Skin epidermis (tissue), 12 donors: Measurements from ENCODE around the gene SPTBN1.

ENCODE experiments used
- H3K27ac ChIP-seq, 21 experiments: fragments of 200-600 bp; sonication (generic) in 11 of 21; one replicate each; pipeline ENCODE4 v1.5.0; 2020; ENCODE audit warnings: mild to moderate bottlenecking in 3 of 21, inconsistent platforms in 2 of 21, moderate library complexity in 2 of 21
- H3K4me3 ChIP-seq, 7 experiments: fragments of 200-600 bp; sonication (generic) in 2 of 7; one replicate each; pipeline ENCODE4 v1.5.0; 2020; ENCODE audit warnings: inconsistent platforms in 2 of 7, mild to moderate bottlenecking in 2 of 7, moderate library complexity in 1 of 7

The SPTBN1 gene

DNA sequence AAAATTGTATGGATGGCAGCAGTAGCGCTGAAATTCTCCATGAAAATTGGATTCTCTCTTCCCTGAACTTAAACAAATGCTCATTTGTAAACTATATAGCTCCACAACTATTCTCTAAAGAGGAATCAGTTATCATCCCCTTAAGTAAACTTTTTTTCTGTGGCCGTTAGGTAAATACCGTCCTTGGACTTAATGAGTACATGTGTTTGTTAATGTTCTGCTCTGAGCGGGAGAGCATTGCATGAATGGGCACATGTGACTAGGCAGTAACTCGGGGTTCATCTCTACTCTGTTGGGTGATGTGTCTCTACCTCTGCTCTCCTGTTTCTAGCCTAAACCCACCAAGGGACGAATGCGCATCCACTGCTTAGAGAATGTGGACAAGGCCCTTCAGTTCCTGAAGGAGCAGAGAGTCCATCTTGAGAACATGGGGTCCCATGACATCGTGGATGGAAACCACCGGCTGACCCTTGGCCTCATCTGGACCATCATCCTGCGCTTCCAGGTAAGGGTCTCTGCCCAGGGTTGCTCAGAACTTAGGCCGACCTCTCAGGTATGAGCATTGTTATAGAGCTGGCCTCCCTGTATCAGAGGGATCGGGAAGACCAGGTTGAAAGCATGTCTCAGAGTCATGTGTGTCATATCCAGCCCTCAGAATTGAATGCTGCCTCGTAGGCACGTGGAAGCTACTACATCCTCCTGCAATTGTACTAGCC, 155.9 kb downstream of the SPTBN1 start:
- Histone ChIP-seq H3K4me3 (no peak overlapping the region), H3K27ac (no peak overlapping the region)

DNA sequence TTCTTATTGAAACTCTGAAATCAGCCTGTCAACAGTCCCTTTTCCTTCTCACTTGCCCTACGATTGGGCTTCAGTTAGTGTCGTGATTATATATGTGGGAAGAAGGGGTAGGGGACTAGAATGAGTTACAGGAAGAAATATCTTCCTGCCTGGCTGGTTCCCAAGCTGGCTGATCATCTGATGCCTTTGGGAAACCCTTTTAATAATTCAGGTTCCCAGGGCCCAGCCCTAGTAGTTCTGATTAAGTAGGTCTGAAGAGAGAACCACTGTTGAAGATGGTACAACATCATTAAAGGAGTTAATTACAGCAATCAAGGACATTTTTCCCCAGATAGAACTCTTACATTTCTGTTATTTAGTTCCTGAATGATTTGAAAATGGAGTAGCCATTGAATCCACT, 157.3 kb downstream of the SPTBN1 start:
- H3K27ac ChIP-seq, result peak overlapping the region in 4 of 21 experiments; percentile 8 to 64 (median 21)
- no peak overlapping the region for H3K4me3 ChIP-seq

DNA sequence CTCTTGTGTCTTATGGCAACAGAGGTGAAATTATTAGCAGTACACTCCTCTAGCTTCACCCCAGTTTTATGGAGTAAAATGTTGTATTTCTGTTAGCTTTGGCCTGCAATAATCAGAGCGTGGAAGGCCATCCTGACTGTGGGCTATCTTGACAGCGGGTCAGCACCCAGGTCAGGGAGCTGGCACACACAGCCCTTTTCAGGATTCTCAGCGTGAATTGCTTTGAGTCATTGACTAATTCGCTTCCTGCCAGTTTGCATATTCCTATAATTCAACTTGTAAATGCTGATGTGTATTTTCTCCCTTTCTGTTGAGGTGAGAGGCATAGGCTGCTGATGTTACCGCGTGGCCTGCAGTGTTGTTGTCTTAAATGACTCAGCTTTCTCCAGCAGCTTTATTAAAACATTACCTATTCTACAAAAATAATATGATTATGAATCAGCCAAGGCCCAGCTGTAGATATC, 157.7 kb downstream of the SPTBN1 start:
- peak overlapping the region in 4 of 21 experiments; percentile 5 to 64 (median 14) for H3K27ac ChIP-seq

DNA sequence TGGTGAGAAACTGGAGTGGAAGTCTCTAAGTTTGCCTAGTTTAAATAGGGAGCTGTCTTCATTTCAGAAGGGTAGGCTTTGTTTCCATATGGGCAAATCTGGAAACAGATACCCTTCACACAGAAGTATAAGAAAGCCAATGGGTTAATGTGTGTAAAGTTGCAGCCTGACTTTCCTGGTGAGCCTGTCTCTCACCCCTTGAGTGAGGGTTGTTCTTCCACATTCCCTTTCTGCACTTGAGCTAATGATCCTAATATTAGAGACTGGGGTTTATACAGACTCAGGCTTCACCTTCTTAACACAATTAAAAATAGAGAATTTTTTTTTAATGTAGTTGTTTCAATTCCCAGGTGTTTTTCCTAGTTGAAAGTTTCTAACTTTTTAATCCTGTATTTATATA, 158.7 kb downstream of the SPTBN1 start:
- H3K4me3 ChIP-seq, result no peak overlapping the region
- peak overlapping the region in 2 of 21 experiments; percentile 8 to 45 for H3K27ac ChIP-seq

More for the DNA sequence above, 157.7 kb downstream of the SPTBN1 start:
- no peak overlapping the region for H3K4me3 ChIP-seq

DNA sequence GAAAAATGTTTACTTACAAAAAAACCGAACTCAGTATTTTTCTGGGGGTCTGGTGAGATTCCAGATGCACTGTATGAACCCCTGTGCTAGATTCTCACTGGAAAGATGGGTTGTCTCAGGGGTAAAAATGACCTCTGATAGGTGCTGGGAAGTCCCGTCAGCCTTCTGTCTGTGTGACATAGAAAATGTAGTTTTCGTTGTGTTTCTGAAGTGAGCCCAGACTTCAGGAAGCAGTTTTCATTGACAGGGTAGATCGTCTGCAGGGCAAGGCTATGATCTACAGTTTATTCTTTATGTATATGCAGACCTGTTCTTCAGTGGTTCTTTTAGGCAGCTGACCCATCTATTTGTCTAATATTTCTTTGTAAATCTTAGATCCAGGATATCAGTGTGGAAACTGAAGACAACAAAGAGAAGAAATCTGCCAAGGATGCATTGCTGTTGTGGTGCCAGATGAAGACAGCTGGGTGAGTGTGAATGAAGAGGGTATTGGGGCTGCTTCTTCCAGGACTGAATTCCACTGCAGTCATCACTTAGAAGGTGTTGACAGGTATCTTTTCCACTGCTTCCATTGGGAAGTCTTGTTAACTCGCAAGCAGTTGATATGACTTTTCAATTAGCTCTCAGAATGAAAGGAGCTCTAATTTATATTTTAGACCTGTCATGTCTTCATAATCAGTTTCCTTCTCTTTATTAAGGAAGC, 159.9 kb downstream of the SPTBN1 start:
- Histone ChIP-seq H3K27ac (no peak overlapping the region), H3K4me3 (no peak overlapping the region)

DNA sequence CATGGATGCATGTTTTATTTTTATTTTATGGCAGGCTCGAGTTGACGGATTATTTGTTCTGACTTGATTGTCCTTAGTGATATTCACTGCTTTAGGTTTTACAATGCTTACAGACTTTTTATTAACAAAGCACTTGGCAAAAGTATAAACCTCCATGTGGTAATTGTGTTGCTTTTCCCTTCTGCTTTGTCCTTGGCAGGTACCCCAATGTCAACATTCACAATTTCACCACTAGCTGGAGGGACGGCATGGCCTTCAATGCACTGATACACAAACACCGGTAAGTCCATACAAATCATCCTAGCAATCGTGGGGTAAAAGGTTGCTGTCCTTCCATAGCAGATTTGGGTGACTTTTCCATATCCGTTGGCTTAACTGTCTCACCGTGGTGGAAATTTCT, 161.3 kb downstream of the SPTBN1 start:
- H3K27ac ChIP-seq, result no peak overlapping the region

DNA sequence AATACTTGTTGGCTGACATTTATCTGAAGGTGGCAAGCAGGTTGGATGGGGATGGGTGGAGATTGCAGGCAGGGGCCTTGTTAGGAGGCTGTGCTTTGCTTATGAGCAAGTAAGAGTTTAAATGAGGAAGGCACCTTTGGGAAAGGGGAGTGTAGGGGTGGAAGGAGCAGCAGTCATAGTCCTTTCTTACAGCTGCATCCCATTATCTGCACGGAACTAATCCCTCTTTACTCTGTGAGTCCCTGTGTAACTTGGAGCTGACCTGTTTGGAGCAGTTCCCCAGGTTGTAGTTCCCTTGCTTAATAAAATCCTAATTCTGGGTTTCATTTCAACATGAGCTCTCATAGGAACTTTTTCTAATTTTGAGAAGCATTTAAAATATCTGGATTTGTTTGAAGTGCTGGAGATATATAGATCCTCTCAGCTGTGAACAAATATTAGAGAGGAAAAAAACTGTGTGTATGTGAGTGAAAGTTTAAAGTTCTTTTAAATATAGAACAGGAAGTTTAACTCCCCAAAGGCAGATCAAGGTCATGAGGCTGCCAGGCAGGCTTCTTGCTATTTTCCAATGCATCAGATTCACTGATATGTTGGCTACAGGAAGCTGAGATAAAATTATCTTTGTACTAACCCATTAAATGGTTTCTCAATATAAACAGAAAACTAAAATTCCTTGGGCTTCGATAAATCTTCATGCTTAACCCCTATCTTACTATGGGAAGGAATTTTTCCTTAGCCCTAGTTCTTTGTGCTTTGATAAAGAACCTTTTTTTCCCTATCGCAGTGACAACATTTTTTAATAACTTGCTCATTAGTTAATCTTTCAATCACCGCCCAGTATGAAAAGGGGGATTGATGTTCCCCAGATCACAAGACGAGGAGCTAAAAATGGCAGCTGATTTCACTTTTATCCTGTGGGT, 162.8 kb downstream of the SPTBN1 start:
- peak overlapping the region in 8 of 21 experiments; percentile 7 to 67 (median 28) for H3K27ac ChIP-seq
- no peak overlapping the region for H3K4me3 ChIP-seq

More for the DNA sequence above, 161.3 kb downstream of the SPTBN1 start:
- H3K4me3 ChIP-seq, result no peak overlapping the region

DNA sequence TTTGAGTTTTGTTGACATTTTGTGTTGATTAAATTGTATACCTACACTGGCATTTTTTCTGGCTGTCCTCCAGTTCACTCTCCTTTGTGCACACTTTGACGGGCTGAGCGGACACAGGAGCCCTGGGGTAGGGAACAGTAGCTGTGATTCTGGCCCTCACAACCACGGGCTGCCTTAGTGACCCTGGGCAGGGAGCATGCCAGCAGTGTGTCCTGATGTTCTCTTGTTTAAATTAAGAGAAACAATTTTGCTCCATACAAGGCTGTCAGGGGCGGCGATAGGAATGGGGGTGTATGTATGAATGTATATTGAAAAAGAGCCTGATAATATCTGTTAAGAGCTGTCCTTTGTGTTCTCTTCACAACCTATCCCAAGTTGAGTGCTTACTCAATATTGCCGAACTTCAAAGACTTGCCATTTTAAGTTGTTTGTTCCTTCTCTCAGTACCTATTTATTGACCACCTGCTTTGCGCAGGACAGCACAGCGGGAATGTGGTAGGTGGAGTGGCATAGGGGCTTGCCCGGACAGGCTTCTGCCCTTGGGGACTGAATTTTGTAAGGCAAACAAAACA, 163.6 kb downstream of the SPTBN1 start:
- Histone ChIP-seq H3K27ac (peak overlapping the region in 6 of 21 experiments; percentile 7 to 66 (median 27)), H3K4me3 (no peak overlapping the region)

DNA sequence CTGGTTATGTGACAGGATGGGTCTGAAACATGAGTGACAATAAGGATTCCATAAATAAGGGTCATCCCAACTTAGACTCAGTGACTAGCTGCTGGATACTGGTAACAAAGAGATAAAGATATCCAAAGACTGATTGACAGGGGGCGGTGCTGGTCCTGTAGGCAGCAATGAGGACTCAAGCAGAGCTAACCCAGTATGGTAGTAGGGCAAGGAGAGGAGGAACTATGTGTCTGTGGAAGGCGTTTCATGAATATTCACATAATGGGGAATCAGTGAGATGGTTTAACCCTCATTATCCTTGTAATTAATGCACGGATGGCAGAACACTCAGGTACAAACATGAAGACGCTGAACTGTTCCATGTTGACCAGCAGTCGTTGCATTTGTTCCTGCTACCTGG, 164.8 kb downstream of the SPTBN1 start:
- H3K4me3 ChIP-seq, result no peak overlapping the region
- H3K27ac ChIP-seq, result no peak overlapping the region

DNA sequence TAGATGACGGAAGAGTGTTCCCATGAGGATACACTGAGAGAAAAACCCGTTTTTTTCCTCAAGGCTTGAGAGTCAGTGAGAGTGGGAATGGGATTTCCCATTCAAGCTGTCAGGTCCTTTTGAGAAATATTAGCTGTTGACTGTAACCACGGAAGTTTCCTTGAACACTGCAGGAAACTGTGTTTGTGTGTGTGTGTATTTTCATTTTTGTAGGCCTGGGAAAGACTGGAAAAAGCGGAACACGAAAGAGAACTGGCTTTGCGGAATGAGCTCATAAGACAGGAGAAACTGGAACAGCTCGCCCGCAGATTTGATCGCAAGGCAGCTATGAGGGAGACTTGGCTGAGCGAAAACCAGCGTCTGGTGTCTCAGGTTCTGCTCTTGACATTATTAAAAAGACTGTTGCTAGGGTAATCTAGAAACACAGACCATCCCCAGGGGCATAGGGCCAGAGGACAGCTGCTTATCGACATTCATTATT, 168.5 kb downstream of the SPTBN1 start:
- Histone ChIP-seq H3K27ac (peak overlapping the region in 1 of 21 experiments; percentile 56), H3K4me3 (no peak overlapping the region)

DNA sequence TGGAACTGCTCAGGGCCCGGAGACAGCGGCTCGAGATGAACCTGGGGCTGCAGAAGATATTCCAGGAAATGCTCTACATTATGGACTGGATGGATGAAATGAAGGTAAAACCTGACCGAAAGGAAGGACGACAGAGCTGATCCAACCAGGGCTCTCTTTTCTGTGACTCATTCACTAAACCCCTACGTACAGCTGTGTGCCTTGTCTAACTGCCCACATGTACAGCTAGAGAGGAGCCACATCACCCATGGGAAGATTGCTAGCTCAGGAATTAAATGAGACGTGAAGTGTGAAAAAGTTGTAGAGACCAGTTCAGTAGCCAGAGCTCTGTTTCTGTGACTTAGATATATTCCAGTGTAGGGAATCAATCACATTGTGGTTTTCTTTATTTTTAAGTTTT, 170.0 kb downstream of the SPTBN1 start:
- Histone ChIP-seq H3K4me3 (no peak overlapping the region), H3K27ac (peak overlapping the region in 1 of 21 experiments; percentile 2)

DNA sequence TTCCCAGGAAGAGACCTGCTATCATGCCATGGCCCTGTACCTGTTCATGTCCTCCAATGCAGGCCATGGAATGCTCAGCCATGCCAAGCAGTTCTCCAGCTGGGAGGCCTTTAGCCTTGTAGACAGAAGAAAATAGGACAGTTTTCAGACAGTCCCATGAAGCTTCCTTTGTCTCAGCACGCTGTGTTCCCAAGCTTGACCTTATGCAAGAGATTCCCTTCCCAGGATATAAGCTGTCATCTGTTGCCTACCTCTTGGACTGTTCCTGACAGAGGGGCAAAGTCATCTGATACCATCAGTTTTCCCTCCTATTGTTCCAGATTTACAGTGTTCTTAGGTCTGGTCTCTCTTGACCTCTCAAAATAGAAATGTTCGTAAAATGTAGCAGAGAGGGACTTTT, 170.8 kb downstream of the SPTBN1 start:
- Histone ChIP-seq H3K27ac (no peak overlapping the region), H3K4me3 (no peak overlapping the region)

DNA sequence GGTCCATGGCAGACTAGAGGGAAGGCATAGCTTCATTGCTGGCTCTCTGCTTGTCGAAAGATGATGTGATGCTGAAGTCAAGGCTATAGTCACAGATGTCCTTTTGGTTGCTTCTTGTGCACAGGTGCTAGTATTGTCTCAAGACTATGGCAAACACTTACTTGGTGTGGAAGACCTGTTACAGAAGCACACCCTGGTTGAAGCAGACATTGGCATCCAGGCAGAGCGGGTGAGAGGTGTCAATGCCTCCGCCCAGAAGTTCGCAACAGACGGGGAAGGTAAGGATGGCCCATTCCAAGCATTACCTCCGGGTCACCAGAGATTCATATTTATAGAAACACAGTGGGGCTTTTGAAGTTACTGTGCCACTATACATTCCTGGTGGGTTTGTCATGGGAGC, 171.8 kb downstream of the SPTBN1 start:
- Histone ChIP-seq H3K27ac (no peak overlapping the region), H3K4me3 (no peak overlapping the region)

DNA sequence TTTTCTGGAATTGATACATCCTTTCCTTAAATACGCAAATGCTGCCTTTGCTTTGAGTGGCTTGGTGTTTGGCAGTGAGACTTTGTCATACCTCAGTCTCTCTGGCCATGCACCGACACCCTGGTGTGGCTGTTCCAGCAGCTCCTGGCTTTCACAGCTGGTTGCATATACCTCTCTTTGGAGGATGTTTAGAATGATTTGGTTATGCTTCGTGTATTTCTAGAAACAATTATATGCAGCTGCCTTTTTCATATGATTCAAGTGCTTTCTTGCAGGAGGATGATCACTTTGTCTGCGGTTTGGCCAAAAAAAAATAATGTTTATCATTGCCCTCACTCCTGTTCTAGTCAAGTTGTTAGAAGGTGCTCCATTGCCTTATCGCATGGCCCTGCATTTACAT, 172.3 kb downstream of the SPTBN1 start:
- Histone ChIP-seq H3K27ac (no peak overlapping the region), H3K4me3 (no peak overlapping the region)

DNA sequence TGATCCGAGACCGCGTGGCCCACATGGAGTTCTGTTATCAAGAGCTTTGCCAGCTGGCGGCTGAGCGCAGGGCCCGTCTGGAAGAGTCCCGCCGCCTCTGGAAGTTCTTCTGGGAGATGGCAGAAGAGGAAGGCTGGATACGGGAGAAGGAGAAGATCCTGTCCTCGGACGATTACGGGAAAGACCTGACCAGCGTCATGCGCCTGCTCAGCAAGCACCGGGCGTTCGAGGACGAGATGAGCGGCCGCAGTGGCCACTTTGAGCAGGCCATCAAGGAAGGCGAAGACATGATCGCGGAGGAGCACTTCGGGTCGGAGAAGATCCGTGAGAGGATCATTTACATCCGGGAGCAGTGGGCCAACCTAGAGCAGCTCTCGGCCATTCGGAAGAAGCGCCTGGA, 172.8 kb downstream of the SPTBN1 start:
- Histone ChIP-seq H3K4me3 (no peak overlapping the region), H3K27ac (no peak overlapping the region)

DNA sequence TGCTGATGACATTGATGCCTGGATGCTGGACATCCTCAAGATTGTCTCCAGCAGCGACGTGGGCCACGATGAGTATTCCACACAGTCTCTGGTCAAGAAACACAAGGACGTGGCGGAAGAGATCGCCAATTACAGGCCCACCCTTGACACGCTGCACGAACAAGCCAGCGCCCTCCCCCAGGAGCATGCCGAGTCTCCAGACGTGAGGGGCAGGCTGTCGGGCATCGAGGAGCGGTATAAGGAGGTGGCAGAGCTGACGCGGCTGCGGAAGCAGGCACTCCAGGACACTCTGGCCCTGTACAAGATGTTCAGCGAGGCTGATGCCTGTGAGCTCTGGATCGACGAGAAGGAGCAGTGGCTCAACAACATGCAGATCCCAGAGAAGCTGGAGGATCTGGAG, 173.3 kb downstream of the SPTBN1 start:
- H3K4me3 ChIP-seq, result no peak overlapping the region
- H3K27ac ChIP-seq, result peak overlapping the region in 2 of 21 experiments; percentile 26 to 45

DNA sequence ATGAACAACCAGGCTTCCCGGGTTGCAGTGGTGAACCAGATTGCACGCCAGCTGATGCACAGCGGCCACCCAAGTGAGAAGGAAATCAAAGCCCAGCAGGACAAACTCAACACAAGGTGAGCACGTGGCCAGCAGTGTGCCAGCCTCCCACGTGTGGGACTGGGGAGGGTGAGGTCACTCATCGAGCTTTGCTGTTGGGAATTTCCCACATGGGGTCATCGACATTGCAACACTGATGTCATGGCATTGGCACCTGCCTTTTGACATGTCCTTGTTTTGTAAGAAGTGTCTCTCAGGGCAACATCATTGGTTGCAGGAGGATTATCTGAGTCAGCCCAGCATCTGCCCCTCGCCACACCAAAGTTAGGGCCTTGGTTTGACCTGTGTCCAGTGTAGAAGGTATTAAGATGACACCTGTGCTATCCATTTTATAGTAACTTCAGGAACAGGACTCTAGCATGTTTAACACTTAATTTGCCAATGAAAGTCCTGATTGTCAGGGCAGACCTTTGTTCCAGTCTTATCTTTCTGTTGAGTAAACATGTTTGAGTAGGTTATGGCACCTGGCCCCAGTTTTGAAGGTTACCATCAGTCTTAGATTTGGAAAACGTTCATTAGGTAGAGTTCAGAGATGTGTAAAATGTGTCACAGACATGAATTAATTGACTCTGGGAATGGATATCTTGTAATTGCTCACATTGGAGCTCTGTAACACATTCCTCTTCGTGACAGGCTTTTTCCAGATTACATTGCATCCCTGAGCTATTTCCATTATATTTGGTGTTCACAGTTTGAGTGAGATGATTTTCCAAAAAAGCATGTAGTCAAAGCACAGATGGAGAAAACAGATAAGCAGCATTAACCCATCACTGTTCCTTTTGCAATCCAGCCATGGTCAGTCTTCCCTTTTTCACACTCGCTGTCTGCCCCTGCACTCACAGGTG, 174.1 kb downstream of the SPTBN1 start:
- Histone ChIP-seq H3K4me3 (no peak overlapping the region), H3K27ac (peak overlapping the region in 3 of 21 experiments; percentile 22 to 45 (median 29))

DNA sequence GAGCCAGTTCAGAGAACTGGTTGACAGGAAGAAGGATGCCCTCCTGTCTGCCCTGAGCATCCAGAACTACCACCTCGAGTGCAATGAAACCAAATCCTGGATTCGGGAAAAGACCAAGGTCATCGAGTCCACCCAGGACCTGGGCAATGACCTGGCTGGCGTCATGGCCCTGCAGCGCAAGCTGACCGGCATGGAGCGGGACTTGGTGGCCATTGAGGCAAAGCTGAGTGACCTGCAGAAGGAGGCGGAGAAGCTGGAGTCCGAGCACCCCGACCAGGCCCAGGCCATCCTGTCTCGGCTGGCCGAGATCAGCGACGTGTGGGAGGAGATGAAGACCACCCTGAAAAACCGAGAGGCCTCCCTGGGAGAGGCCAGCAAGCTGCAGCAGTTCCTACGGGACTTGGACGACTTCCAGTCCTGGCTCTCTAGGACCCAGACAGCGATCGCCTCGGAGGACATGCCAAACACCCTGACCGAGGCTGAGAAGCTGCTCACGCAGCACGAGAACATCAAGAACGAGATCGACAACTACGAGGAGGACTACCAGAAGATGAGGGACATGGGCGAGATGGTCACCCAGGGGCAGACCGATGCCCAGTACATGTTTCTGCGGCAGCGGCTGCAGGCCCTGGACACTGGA, 174.9 kb downstream of the SPTBN1 start:
- H3K27ac ChIP-seq, result peak overlapping the region in 3 of 21 experiments; percentile 3 to 29 (median 16)
- H3K4me3 ChIP-seq, result no peak overlapping the region
